Retina (tissue), 1 donor: Measurements from ENCODE around the gene GPR37.

Experiments
- DNase-seq: peaks from one replicate; pipeline ENCODE4 v3.0.0-alpha.2; 2016

Gene GPR37

DNA sequence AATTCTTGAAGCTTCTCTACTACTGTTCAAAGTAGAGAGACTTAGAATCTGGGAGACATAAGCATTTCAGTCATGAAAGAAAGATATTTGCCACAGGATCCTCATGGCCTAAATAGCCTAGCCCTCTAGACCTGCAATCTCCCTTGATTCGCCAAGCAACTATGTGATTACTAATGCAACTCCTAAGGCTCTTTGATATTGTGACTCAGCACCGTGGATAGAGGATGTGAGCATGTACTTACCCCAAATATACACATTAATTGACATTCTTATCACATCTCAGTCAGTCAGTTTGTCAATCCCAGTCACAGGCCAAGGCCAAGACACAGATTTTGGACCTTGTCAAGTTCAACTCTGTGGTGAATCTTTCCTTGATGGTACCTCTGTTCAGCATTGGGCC, 42.6 kb downstream of the GPR37 start:
- DNase-seq, result no peak

DNA sequence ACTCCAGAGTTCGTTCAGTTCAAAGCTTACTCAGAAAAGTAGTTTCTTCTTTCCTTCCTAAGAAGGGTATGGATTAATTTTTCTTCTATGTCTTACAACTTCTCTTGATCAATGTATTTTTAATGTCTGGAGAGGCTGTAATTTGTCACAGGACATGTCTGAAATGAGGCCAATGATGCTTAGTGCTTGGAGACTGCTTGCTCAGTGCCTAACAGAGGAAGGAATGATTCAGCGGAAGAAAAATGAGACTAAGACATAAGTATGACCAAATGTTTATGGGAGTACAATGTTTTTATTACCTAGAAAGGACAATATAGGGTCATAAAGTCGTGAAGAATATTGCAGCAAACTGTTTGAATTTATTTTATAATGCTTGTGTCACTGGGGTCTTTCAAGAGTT, 43.3 kb downstream of the GPR37 start:
- DNase-seq, result no peak

DNA sequence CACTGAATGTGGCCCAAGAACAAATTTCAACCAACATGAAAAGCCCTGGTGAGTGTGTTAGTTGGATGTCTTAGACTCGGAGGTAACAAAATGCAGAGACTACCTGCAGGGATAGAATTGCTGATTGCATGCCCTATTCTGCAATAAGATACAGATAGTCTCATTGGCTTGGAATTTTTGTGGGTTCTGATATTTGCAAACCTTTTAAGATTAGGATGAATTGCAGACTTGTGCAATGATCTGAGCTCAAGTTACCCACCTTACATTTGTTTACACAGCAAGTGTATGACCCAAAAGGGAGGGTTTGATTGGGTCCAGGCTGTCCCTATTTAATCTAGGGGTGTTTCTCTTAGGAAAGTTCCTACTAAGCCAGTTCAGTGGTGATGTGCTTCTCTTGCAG, 45.4 kb downstream of the GPR37 start:
- no peak for DNase-seq

DNA sequence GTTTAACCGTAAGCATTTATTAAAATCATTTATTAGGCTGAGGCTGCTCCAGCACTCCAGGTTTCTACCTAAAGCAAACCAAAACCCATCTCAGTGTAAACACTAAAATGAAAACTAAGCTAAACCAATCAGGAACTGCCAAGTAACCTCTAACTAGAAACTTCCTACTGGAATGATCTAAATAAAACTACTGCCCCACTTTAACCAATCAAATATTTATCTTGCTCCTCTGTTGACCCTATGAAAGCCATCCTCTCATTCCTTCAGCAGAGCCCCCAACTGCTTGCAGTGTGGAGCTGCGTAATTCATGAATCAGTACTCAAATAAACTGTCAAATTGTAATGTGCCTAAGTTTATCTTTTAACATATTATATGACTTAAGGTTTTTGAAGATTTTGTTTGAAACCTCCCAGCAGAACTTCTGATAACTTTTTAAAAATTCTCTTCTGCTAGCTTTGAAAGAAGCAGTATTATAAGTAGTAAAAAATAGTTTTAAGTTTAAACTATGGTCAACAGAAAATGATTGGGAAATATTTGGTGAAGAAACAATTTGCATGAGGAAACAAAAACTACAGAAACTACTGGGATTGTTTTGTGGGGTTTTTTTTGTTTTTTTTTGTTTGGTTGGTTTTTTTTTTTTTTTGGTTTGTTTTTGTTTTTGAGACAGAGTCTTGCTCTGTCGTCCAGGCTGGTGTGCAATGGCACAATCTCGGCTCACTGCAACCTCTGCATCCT, 47.4 kb downstream of the GPR37 start:
- no peak for DNase-seq

DNA sequence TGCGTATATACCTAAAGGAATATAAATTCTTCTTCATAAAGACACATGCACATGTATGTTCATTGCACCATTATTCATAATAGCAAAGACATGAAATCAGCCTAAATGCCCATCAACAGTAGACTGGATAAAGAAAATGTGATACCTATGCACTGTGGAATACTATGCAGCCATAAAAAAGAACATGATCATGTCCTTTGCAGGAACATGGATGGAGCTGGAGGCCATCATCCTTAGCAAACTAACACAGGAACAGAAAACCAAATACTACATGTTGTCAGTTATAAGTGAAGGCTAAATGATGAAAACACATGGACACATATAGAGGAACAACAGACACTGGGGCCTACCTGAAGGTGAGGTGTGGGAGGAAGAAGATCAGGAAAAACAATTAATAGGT, 48.7 kb downstream of the GPR37 start:
- no peak for DNase-seq

DNA sequence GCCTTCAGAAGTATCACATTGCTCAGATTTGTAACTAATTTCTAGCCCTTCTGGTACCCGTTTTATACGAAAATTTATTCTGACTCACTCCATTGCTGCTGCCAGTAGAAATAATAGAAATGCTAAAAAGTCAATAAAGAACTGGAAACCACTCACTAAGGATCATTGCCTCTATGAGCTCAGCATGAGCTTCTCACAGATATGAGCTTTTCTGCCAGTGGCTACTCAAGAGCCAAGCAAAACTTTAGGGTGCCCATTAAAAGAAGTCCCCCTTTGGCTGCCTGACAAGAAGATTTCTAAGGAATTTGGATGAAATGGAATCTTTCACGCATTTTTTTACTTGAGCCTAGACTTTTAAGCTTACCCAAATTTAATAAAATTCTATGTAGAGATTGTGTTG, 52.5 kb downstream of the GPR37 start:
- DNase-seq, result no peak

DNA sequence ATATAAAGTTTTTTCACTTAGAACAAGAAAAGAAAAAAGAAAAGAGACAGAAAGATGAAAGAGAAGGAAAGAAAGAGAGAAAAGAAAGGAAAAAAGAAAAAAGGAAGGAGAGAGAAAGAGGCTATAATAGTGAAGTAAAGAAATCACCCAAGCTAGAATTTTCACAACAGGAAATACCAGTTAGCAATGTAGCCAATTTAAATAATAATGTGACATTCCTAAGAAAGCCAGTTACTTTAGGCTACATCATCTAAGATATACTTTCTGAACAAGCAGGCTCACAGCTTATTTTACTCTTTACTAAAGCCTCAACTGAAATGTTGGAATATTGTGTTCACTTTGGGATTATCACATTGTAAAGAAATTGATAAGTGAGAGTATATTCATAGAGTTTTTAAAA, 53.6 kb downstream of the GPR37 start:
- no peak for DNase-seq

DNA sequence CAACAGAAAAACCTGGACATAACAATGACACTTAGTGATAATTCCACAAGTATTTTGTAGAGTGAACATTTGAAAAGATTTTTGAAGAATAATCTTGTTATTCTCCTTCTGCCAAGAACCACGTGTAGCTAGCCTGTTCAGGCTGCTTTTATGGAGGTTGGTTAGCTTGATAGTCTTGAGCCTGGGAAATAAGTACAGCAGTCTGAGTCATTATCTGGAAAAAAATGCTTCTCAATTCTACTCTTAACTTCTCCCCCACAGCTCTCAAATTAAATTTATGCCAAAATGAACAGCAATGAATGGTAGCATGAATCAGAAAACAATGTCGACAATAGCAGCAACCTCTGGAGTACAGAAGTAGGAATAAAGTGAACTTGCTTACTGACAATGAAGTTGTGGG, 63.2 kb downstream of the GPR37 start:
- no peak for DNase-seq

DNA sequence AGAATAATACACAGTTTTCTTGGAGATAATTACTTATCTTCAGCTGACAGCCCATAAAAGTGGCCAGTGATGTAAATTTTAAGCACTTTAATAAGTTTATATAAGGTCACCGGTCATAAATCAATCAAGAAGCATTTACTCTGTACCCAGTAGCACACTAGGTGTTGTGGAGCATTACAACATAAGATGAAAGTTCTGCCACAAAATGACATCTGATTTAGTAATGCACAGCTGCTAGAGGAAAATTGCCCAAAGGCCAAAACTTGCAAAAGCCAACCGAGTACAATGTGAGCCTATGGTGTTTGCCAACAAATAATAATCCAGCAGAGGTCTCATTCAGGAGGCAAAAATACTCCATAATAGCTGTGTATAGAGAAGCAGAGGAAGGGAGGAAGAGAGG, 63.6 kb downstream of the GPR37 start:
- DNase-seq, result no peak

DNA sequence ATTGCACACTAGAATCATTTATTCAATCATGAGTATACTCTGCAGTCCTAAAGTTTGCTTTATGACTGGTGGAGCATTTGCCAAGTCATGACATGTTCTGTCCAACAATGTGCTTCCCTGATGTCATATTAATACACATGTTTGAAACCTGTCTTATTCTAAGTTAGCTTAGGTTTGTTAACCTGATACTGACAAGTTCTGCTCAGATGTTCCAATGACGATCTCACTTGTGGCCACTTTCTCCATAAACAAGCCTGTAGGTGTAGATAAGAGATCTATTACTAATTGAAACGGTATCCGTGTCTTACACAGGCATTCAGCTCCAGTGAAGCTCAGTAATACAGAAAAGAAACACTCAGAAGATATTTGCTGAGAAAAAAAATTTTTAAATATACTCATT, 64.9 kb downstream of the GPR37 start:
- no peak for DNase-seq

DNA sequence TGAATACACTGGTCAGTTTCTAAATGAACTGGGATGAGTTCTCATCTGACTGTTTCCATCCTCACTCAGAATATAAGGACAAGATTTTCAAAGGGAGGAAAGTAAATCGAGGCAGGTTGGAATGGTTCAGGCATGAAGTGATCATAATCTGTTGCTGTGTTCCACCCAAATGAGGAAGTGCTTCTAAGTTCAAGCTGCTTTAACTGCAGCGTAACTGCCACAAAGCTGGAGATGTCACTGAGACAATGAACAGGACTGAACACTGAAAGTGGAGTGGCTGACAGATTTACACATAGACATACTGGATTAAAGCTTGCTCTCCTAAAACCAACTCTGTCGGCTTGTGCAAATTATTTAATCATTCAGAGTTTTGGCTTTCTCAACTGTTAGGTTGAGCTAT, 66.6 kb downstream of the GPR37 start:
- DNase-seq, result no peak

DNA sequence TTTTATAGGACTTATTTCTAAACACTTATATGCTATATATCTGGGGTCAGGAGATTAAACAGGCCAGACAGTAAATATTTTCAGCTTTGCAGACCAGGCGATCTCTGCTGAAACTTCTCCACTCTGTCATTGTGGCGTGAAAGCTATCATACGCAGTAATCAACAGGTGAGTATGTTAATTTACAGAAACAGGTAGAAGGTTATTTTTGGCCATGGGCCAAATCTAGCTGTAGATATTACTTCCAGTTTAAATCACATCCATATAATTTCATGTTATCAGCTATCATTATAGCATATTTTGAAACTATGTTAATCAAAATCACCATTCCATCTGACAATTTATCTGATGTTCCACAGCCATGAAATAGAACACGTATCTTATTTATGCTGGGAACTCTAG, 67.8 kb downstream of the GPR37 start:
- DNase-seq, result no peak
